Mesothelial cell of epicardium (in vitro differentiated cells): ENCODE measurements around the gene SUPT16H. TPM values are rescaled to one million over a fixed set of nuclear protein-coding genes. Genes with fewer than 3 reads are reported as not detected.

Experiments
- DNase-seq, 2 experiments: peaks; one replicate each; pipeline ENCODE4 v3.0.0; 2021; ENCODE audit warnings: low spot score in 2 of 2; ENCODE audit not compliant: unreplicated experiment in 2 of 2
- H3K27ac Mint-ChIP-seq: 2 replicates; pipeline ENCODE4 v1.8.0; 2021; ENCODE audit warnings: mixed read lengths
- H3K27me3 Mint-ChIP-seq: 2 replicates; pipeline ENCODE4 v1.8.0; 2021; ENCODE audit warnings: low read depth, mixed read lengths
- H3K36me3 Mint-ChIP-seq: 2 replicates; pipeline ENCODE4 v1.8.0; 2021; ENCODE audit warnings: mixed read lengths
- H3K4me1 Mint-ChIP-seq: 2 replicates; pipeline ENCODE4 v1.8.0; 2021; ENCODE audit warnings: mixed read lengths
- H3K4me3 Mint-ChIP-seq: 2 replicates; pipeline ENCODE4 v1.8.0; 2021; ENCODE audit warnings: mild to moderate bottlenecking, moderate library complexity, mixed read lengths
- H3K9me3 Mint-ChIP-seq: 2 replicates; pipeline ENCODE4 v1.8.0; 2021; ENCODE audit warnings: mixed read lengths
- CTCF ChIP-seq: fragments of 200-600 bp; sonication (generic); IDR thresholded peaks from one replicate; pipeline ENCODE4 v1.5.0; 2021; ENCODE audit warnings: antibody characterized with exemption; ENCODE audit not compliant: unreplicated experiment
- total RNA-seq: library from RNA; stranded (reverse); gene quantifications from 3 replicates; pipeline ENCODE4 v1.2.1, GENCODE V29; 2021

Gene SUPT16H
- total RNA-seq, 1 donor from 2014 or later = 102 TPM

- no peak for TF ChIP-seq CTCF
- Mint-ChIP-seq H3K27ac (no peak overlapping the region), H3K36me3 (peaks cover 63% of the 10 kb centered on the region), H3K27me3 (no peaks in the 10 kb centered on the region), H3K9me3 (no peaks in the 10 kb centered on the region), H3K4me3 (no peak overlapping the region), H3K4me1 (no peaks in the 10 kb centered on the region)
- no peak for DNase-seq
Observed at GRCh38 chr14:21367582-21368144, 16.2 kb downstream of the SUPT16H start.

- H3K4me3 Mint-ChIP-seq = no peak overlapping the region
- no peak overlapping the region for H3K27ac Mint-ChIP-seq
- H3K4me1 Mint-ChIP-seq = no peaks in the 10 kb centered on the region
- H3K27me3 Mint-ChIP-seq = no peaks in the 10 kb centered on the region
- H3K9me3 Mint-ChIP-seq = no peaks in the 10 kb centered on the region
- no peak for TF ChIP-seq CTCF
- no peak for DNase-seq
- H3K36me3 Mint-ChIP-seq = peaks cover 70% of the 10 kb centered on the region
Observed at GRCh38 chr14:21356511-21356910, 27.3 kb downstream of the SUPT16H start.

DNA sequence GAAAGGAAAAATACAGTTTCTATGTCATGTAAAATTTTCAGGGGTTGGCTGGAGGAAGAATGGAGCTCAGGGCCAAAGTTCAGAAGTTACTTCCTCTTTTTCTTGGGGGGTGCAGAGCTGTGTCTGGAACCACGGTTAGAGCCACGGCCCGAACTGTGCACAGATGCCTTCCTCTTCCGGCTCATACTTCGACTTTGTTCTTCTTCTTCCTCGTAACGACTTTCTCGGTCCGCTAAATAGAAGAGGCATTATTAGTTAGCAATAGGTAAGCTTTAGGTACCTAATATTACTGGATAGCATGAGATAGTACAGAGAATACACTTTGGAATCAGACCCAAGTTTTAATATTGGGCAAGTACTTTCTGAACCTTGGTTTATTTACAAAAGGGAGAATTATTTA is 31.2 kb downstream of the SUPT16H start:
- Mint-ChIP-seq H3K27ac (no peak overlapping the region), H3K4me1 (no peaks in the 10 kb centered on the region), H3K4me3 (no peak overlapping the region), H3K36me3 (peaks cover 56% of the 10 kb centered on the region), H3K27me3 (peaks cover 1% of the 10 kb centered on the region), H3K9me3 (no peaks in the 10 kb centered on the region)
- no peak for TF ChIP-seq CTCF
- no peak for DNase-seq

GRCh38 chr14:21350539-21350938 is 33.3 kb downstream of the SUPT16H start:
- Mint-ChIP-seq H3K27ac (no peak overlapping the region), H3K4me1 (no peaks in the 10 kb centered on the region), H3K4me3 (no peak overlapping the region), H3K9me3 (no peaks in the 10 kb centered on the region), H3K36me3 (peaks cover 41% of the 10 kb centered on the region), H3K27me3 (peaks cover 1% of the 10 kb centered on the region)
- no peak for TF ChIP-seq CTCF
- no peak for DNase-seq

- DNase-seq = no peak
- Mint-ChIP-seq H3K27ac (no peak overlapping the region), H3K36me3 (peaks cover 17% of the 10 kb centered on the region), H3K27me3 (peaks cover 1% of the 10 kb centered on the region), H3K4me3 (no peak overlapping the region), H3K4me1 (no peaks in the 10 kb centered on the region), H3K9me3 (no peaks in the 10 kb centered on the region)
- no peak for TF ChIP-seq CTCF
Observed at GRCh38 chr14:21347201-21347600, 36.6 kb downstream of the SUPT16H start.

- no peak for TF ChIP-seq CTCF
- Mint-ChIP-seq H3K27ac (no peak overlapping the region), H3K36me3 (peaks cover 11% of the 10 kb centered on the region), H3K9me3 (no peaks in the 10 kb centered on the region), H3K27me3 (peaks cover 1% of the 10 kb centered on the region), H3K4me1 (no peaks in the 10 kb centered on the region), H3K4me3 (no peak overlapping the region)
- DNase-seq = no peak
Observed at GRCh38 chr14:21346532-21347135, 37.2 kb downstream of the SUPT16H start.
